ENCODE measurements around the gene SRSF12. TPM values are rescaled to one million over a fixed set of nuclear protein-coding genes. Genes with fewer than 3 reads are reported as not detected.

SRSF12 gene
- total RNA-seq, 2 donors from 2014 or later = 0.14 to 0.17 TPM

- Mint-ChIP-seq H3K27me3 (no peaks in the 10 kb centered on the region), H3K27ac (no peak overlapping the region), H3K4me3 (no peak overlapping the region), H3K36me3 (no peaks in the 10 kb centered on the region), H3K9me3 (no peaks in the 10 kb centered on the region), H3K4me1 (ENCODE audit: low read depth in 2 of 2) (peaks cover 6 to 9% of the 10 kb centered on the region in 2 donors)
- ATAC-seq (no peak), DNase-seq (ENCODE audit: low spot score) (no peak)
These were observed 67.2 kb downstream of the SRSF12 start for GRCh38 chr6:89050697-89051096.

- peaks cover 6 to 9% of the 10 kb centered on the region in 2 donors for H3K4me1 Mint-ChIP-seq (ENCODE audit: low read depth in 2 of 2)
- no peak overlapping the region for H3K27ac Mint-ChIP-seq
- H3K4me3 Mint-ChIP-seq = no peak overlapping the region
- no peaks in the 10 kb centered on the region for H3K27me3 Mint-ChIP-seq
- H3K9me3 Mint-ChIP-seq = no peaks in the 10 kb centered on the region
- ATAC-seq (no peak), DNase-seq (ENCODE audit: low spot score) (no peak)
- H3K36me3 Mint-ChIP-seq = no peaks in the 10 kb centered on the region
These were observed 67.7 kb downstream of the SRSF12 start for GRCh38 chr6:89050155-89050554.

GRCh38 chr6:89048985-89049384 lies 68.9 kb downstream of the SRSF12 start:
- Mint-ChIP-seq H3K27me3 (no peaks in the 10 kb centered on the region), H3K27ac (no peak overlapping the region), H3K4me1 (ENCODE audit: low read depth in 2 of 2) (peaks cover 6 to 8% of the 10 kb centered on the region in 2 donors), H3K4me3 (no peak overlapping the region), H3K36me3 (no peaks in the 10 kb centered on the region), H3K9me3 (no peaks in the 10 kb centered on the region)
- DNase-seq (ENCODE audit: low spot score) = no peak
- ATAC-seq = no peak

GRCh38 chr6:89048288-89048923 lies 69.5 kb downstream of the SRSF12 start:
- no peaks in the 10 kb centered on the region for H3K9me3 Mint-ChIP-seq
- peaks cover 6% of the 10 kb centered on the region in 2 donors for H3K4me1 Mint-ChIP-seq (ENCODE audit: low read depth in 2 of 2)
- no peak for DNase-seq (ENCODE audit: low spot score)
- no peaks in the 10 kb centered on the region for H3K36me3 Mint-ChIP-seq
- ATAC-seq = no peak
- no peak overlapping the region for H3K4me3 Mint-ChIP-seq
- H3K27me3 Mint-ChIP-seq = no peaks in the 10 kb centered on the region
- no peak overlapping the region for H3K27ac Mint-ChIP-seq

GRCh38 chr6:89047473-89047872 lies 70.4 kb downstream of the SRSF12 start:
- no peaks in the 10 kb centered on the region for H3K27me3 Mint-ChIP-seq
- no peak overlapping the region for H3K27ac Mint-ChIP-seq
- DNase-seq (ENCODE audit: low spot score) (no peak), ATAC-seq (no peak)
- peaks cover 6% of the 10 kb centered on the region in 2 donors for H3K4me1 Mint-ChIP-seq (ENCODE audit: low read depth in 2 of 2)
- H3K9me3 Mint-ChIP-seq = no peaks in the 10 kb centered on the region
- no peaks in the 10 kb centered on the region for H3K36me3 Mint-ChIP-seq
- no peak overlapping the region for H3K4me3 Mint-ChIP-seq

Other genes with a start within 250 kb of the SRSF12 start
- 10 to 100 TPM; 26.9 to 36.4 TPM for gene RNGTT, start 154.5 kb downstream of the SRSF12 start, total RNA-seq
- 100 to 1,000 TPM in 1 of 2 donors, 10 to 100 TPM in 1; 38.2 to 102 TPM for gene PNRC1, start 37.3 kb downstream of the SRSF12 start, total RNA-seq
- gene PM20D2, start 28.0 kb upstream of the SRSF12 start, total RNA-seq = 1 to 10 TPM; 3.8 to 6.2 TPM
- not detected for gene GABRR1, start 99.3 kb upstream of the SRSF12 start, total RNA-seq
- 1 to 10 TPM; 1.0 to 1.9 TPM for gene GABRR2, start 197.2 kb upstream of the SRSF12 start, total RNA-seq
- gene UBE2J1, start 234.7 kb upstream of the SRSF12 start, total RNA-seq = 10 to 100 TPM; 31.1 to 35.0 TPM